HL-60 (cell line): ENCODE measurements around the gene CCL8.

Experiments
- DNase-seq, 2 experiments: peaks; one replicate each; pipeline ENCODE4 v3.0.0-alpha.2; 2010 to 2020; ENCODE audit warnings: low read depth in 1 of 2, low spot score in 1 of 2
- H3K27ac ChIP-seq: fragments of 250-450 bp; sonication (Bioruptor Pico); replicated peaks from 2 replicates; pipeline ENCODE4 v1.5.1; 2020; ENCODE audit warnings: mild to moderate bottlenecking, moderate library complexity
- H3K27me3 ChIP-seq: fragments of 250-450 bp; sonication (Bioruptor Pico); 2 replicates; pipeline ENCODE4 v1.5.1; 2021; ENCODE audit warnings: mild to moderate bottlenecking, moderate library complexity; ENCODE audit not compliant: insufficient read depth, poor library complexity, severe bottlenecking
- H3K4me3 ChIP-seq: replicated peaks from 2 replicates; pipeline ENCODE4 v1.5.1; 2011; ENCODE audit warnings: mild to moderate bottlenecking, control low read depth, low read length; ENCODE audit not compliant: insufficient read depth
- CTCF ChIP-seq: IDR thresholded peaks from one replicate; pipeline ENCODE4 v1.5.1; 2011; ENCODE audit warnings: low read length, control low read depth, inconsistent platforms; ENCODE audit not compliant: insufficient read depth
- GABPA ChIP-seq: IDR thresholded peaks from 2 replicates; pipeline ENCODE4 v1.6.1; 2012; ENCODE audit warnings: low read depth
- POLR2AphosphoS5 ChIP-seq: IDR thresholded peaks from 2 replicates; pipeline ENCODE4 v1.6.1; 2012; ENCODE audit warnings: low read depth
- SPI1 ChIP-seq: IDR thresholded peaks from 2 replicates; pipeline ENCODE4 v1.6.1; 2012; ENCODE audit warnings: low read depth, mild to moderate bottlenecking, borderline replicate concordance
- TF ChIP-seq, protein P1 (sequence below): IDR thresholded peaks from 2 replicates; pipeline ENCODE4 v1.6.1; 2012; ENCODE audit warnings: low read depth; ENCODE audit not compliant: insufficient replicate concordance

The CCL8 gene

DNA sequence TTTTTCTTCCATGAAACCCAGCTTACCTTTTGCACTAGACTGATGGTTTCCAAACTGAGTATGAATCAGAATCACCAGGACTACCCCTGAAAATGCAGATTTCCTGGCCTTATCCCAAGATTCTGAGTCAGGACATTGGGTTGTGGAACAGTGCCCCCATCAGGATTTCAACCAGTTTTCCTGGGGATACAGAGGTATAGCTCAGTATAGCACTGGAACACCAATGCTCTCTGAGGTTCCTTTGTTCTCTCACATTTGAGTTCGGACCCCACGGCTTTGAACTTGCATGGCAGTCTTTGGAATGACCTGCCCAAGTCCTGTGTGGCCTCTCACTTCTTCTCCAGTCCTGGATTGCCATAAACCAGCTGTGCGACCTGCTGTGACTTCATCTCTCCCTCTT is 12.8 kb upstream of the CCL8 start:
- DNase-seq = no peak
- H3K27ac ChIP-seq = no peak overlapping the region
- no peak for TF ChIP-seq GABPA
- TF ChIP-seq, protein P1, sequence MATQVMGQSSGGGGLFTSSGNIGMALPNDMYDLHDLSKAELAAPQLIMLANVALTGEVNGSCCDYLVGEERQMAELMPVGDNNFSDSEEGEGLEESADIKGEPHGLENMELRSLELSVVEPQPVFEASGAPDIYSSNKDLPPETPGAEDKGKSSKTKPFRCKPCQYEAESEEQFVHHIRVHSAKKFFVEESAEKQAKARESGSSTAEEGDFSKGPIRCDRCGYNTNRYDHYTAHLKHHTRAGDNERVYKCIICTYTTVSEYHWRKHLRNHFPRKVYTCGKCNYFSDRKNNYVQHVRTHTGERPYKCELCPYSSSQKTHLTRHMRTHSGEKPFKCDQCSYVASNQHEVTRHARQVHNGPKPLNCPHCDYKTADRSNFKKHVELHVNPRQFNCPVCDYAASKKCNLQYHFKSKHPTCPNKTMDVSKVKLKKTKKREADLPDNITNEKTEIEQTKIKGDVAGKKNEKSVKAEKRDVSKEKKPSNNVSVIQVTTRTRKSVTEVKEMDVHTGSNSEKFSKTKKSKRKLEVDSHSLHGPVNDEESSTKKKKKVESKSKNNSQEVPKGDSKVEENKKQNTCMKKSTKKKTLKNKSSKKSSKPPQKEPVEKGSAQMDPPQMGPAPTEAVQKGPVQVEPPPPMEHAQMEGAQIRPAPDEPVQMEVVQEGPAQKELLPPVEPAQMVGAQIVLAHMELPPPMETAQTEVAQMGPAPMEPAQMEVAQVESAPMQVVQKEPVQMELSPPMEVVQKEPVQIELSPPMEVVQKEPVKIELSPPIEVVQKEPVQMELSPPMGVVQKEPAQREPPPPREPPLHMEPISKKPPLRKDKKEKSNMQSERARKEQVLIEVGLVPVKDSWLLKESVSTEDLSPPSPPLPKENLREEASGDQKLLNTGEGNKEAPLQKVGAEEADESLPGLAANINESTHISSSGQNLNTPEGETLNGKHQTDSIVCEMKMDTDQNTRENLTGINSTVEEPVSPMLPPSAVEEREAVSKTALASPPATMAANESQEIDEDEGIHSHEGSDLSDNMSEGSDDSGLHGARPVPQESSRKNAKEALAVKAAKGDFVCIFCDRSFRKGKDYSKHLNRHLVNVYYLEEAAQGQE = no peak
- no peaks in the 10 kb centered on the region for H3K27me3 ChIP-seq
- no peak overlapping the region for H3K4me3 ChIP-seq

DNA sequence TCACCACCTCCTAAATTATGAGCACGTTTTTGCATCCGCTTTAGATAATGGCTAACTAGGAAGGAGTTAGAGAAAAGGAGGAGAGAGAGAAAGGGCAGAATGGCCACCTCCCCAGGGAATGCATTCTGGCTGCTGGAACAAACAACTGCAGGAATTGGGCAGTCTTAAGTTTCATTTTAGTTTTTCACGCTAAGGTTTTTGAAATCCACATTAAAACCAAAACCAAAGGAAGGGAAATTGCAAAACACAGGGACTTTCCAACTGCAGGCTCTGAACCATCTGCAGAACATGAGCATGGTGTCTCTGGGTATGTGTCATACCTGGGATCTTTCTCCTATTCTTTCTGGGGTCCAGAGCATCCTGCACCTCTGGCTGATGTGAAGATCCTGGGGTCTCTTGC is 12.1 kb upstream of the CCL8 start:
- DNase-seq = peak in 1 of 2 experiments; percentile 15
- H3K4me3 ChIP-seq = no peak overlapping the region
- TF ChIP-seq GABPA (no peak), CTCF (no peak), SPI1 (no peak), POLR2AphosphoS5 (no peak)
- TF ChIP-seq, protein P1 = no peak
- no peak overlapping the region for H3K27ac ChIP-seq
- H3K27me3 ChIP-seq = no peaks in the 10 kb centered on the region

GRCh38 chr17:34308371-34308770 is 10.9 kb upstream of the CCL8 start:
- no peak for TF ChIP-seq POLR2AphosphoS5
- TF ChIP-seq, protein P1 = no peak
- no peak for TF ChIP-seq CTCF
- no peak for TF ChIP-seq GABPA
- no peak for TF ChIP-seq SPI1
- Histone ChIP-seq H3K27me3 (no peaks in the 10 kb centered on the region), H3K27ac (no peak overlapping the region), H3K4me3 (no peak overlapping the region)
- no peak for DNase-seq

- H3K27ac ChIP-seq = no peak overlapping the region
- no peak for DNase-seq
- H3K27me3 ChIP-seq = no peaks in the 10 kb centered on the region
- TF ChIP-seq, protein P1 = no peak
- no peak for TF ChIP-seq GABPA
- no peak overlapping the region for H3K4me3 ChIP-seq
Measured at GRCh38 chr17:34311291-34311690, 7.9 kb upstream of the CCL8 start.
